HepG2 (cell line): ENCODE results near the gene PDIK1L. TPM values are rescaled to one million over a fixed set of nuclear protein-coding genes. Genes with fewer than 3 reads are reported as not detected.

ENCODE experiments used
- ARID3A ChIP-seq: IDR thresholded peaks from 2 replicates; pipeline ENCODE4 v1.6.1; 2012; ENCODE audit warnings: low read depth, low read length, improper control_type of control experiment
- ATF7 ChIP-seq, 2 experiments: fragments of 450-650 bp in 1 of 2; sonication (generic) in 1 of 2; formaldehyde crosslinking in 1 of 2; IDR thresholded peaks; 2 replicates each; pipeline versions ENCODE4 v1.4.0 to v1.6.1; 2016 to 2020; ENCODE audit warnings: antibody characterized with exemption in 1 of 2, mild to moderate bottlenecking in 1 of 2, missing genetic modification reagents in 1 of 2
- CTCF ChIP-seq: sonication (generic); formaldehyde crosslinking; IDR thresholded peaks from 2 replicates; pipeline ENCODE4 v1.5.0; 2020; ENCODE audit warnings: mild to moderate bottlenecking, missing genetic modification reagents, moderate library complexity
- FIP1L1 ChIP-seq: fragments of 200-400 bp; formaldehyde crosslinking; IDR thresholded peaks from 2 replicates; pipeline ENCODE4 v1.6.1; 2018; ENCODE audit warnings: low read depth, mild to moderate bottlenecking, low read length, moderate library complexity, borderline replicate concordance; ENCODE audit not compliant: insufficient read depth
- FOXP1 ChIP-seq, 2 experiments: fragments of 450-650 bp in 1 of 2; IDR thresholded peaks; 2 replicates each; pipeline ENCODE4 v1.6.1; 2017 to 2018; ENCODE audit warnings: antibody characterized with exemption in 1 of 2
- GATA4 ChIP-seq: sonication (generic); IDR thresholded peaks from 2 replicates; pipeline ENCODE4 v1.6.1; 2016; ENCODE audit warnings: antibody characterized with exemption, low read depth, borderline replicate concordance
- KDM1A ChIP-seq: IDR thresholded peaks from 2 replicates; pipeline ENCODE4 v1.6.1; 2016; ENCODE audit warnings: missing compliant biosample characterization
- MAZ ChIP-seq, 2 experiments: sonication (generic) in 1 of 2; formaldehyde crosslinking in 1 of 2; IDR thresholded peaks; 2 replicates each; pipeline versions ENCODE4 v1.5.0 to v1.6.1; 2012 to 2020; ENCODE audit warnings: low read depth in 2 of 2, mild to moderate bottlenecking in 2 of 2, borderline replicate concordance in 1 of 2, improper control_type of control experiment in 1 of 2, low read length in 1 of 2, missing genetic modification reagents in 1 of 2, moderate library complexity in 1 of 2
- NFKBIZ ChIP-seq: IDR thresholded peaks from 2 replicates; pipeline ENCODE4 v1.6.1; 2018; ENCODE audit warnings: missing genetic modification reagents, missing compliant biosample characterization
- REXO4 ChIP-seq: sonication (generic); formaldehyde crosslinking; IDR thresholded peaks from 2 replicates; pipeline ENCODE4 v1.8.0; 2022; ENCODE audit warnings: missing genetic modification reagents, mild to moderate bottlenecking, borderline replicate concordance
- SMAD1 ChIP-seq: sonication (generic); formaldehyde crosslinking; IDR thresholded peaks from 2 replicates; pipeline ENCODE4 v1.4.0; 2020; ENCODE audit warnings: missing genetic modification reagents, low read depth, mild to moderate bottlenecking, borderline replicate concordance
- SMC3 ChIP-seq: IDR thresholded peaks from 2 replicates; pipeline ENCODE4 v1.6.1; 2011; ENCODE audit warnings: low read length, improper control_type of control experiment
- ZBTB49 ChIP-seq: sonication (generic); formaldehyde crosslinking; IDR thresholded peaks from 2 replicates; pipeline ENCODE4 v1.4.0; 2020; ENCODE audit warnings: missing genetic modification reagents, borderline replicate concordance
- ZKSCAN1 ChIP-seq: fragments of 150-350 bp; IDR thresholded peaks from 2 replicates; pipeline ENCODE4 v1.6.1; 2014; ENCODE audit warnings: low read length
- ZNF224 ChIP-seq: sonication (generic); formaldehyde crosslinking; IDR thresholded peaks from 2 replicates; pipeline ENCODE4 v1.5.0; 2020; ENCODE audit warnings: mild to moderate bottlenecking, missing genetic modification reagents
- ZNF574 ChIP-seq: sonication (generic); formaldehyde crosslinking; IDR thresholded peaks from 2 replicates; pipeline ENCODE4 v1.4.0; 2020; ENCODE audit warnings: missing genetic modification reagents
- ZNF713 ChIP-seq: sonication (generic); formaldehyde crosslinking; IDR thresholded peaks from 2 replicates; pipeline ENCODE4 v1.4.0; 2020; ENCODE audit warnings: mild to moderate bottlenecking, missing genetic modification reagents
- ZNF839 ChIP-seq: sonication (generic); formaldehyde crosslinking; IDR thresholded peaks from 2 replicates; pipeline ENCODE4 v1.4.0; 2020; ENCODE audit warnings: missing genetic modification reagents, mild to moderate bottlenecking, borderline replicate concordance
- ZNF850 ChIP-seq: sonication (generic); formaldehyde crosslinking; conservative IDR thresholded peaks from 2 replicates; pipeline ENCODE4 v1.9.0; 2021; ENCODE audit warnings: mild to moderate bottlenecking, missing genetic modification reagents
- polyA plus RNA-seq, 8 experiments: library from polyadenylated mRNA; depleted of rRNA in 3 of 8; stranded (reverse) in 7 of 8; unstranded in 1 of 8; fragments of >200 nt; fragmentation: Illumina TruSeq in 4 of 8; extraction: Trizol in 4 of 8; gene quantifications; 2 replicates each; pipeline versions ENCODE4 v1.2.1 to v1.2.3, GENCODE V29; 2011 to 2016; ENCODE audit warnings: low read depth in 4 of 8, missing spikeins in 1 of 8, mixed read lengths in 1 of 8; ENCODE audit not compliant: insufficient read depth in 1 of 8
- total RNA-seq, 5 experiments: library from RNA; depleted of rRNA; stranded (reverse); fragments of >200 nt; fragmentation: Illumina TruSeq; extraction: Trizol; gene quantifications; 2 replicates each; pipeline ENCODE4 v1.2.3, GENCODE V29; 2016; ENCODE audit warnings: low read depth in 1 of 5

The PDIK1L gene
- total and polyA plus RNA-seq, 2 of the 13 experiments (the other 11 are each of a cell fraction or from before 2014, with no cell fraction given), result 1.9 to 4.6 TPM

GRCh38 chr1:26169669-26170471 is 58.2 kb downstream of the PDIK1L start, which contains the start of gene ZNF593 (continued):
- peak; percentile 90 for TF ChIP-seq ZNF574
- peak; percentile 56; the same call in 1 of the 2 replicates for TF ChIP-seq GATA4
- TF ChIP-seq KDM1A (CRISPR knock-in tag), result no peak
- peak; percentile 91 for TF ChIP-seq MAZ (IDR thresholded peaks at IDR 0.05; ENCODE audit: borderline replicate concordance, low read depth, low read length)
- TF ChIP-seq MAZ (CRISPR knock-in tag; IDR thresholded peaks at IDR 0.05; ENCODE audit: low read depth), result peak; percentile 97
- no peak for TF ChIP-seq FIP1L1
- no peak for TF ChIP-seq ZNF850 (CRISPR knock-in tag)
- TF ChIP-seq SMAD1 (CRISPR knock-in tag), result peak; percentile 96
- peak; percentile 78; the same call in 1 of the 2 replicates for TF ChIP-seq ZNF224 (CRISPR knock-in tag)
- no peak; the same call in 1 of the 2 replicates for TF ChIP-seq SMC3
- TF ChIP-seq NFKBIZ (CRISPR knock-in tag), result peak; percentile 73; the same call in 1 of the 2 replicates
- no peak for TF ChIP-seq ZBTB49 (CRISPR knock-in tag)
- no peak for TF ChIP-seq ZNF713 (CRISPR knock-in tag)
- no peak for TF ChIP-seq ZKSCAN1
- no peak for TF ChIP-seq ZNF839
- TF ChIP-seq CTCF (CRISPR knock-in tag), result peak; percentile 98
- no peak for TF ChIP-seq FOXP1 (IDR thresholded peaks at IDR 0.05)
- TF ChIP-seq FOXP1 (CRISPR knock-in tag; IDR thresholded peaks at IDR 0.05), result no peak
- no peak for TF ChIP-seq REXO4
- 0 out of 2 replicates have a peak, but pooled peaks have one; percentile 15 for TF ChIP-seq ARID3A
- peak; percentile 100 for TF ChIP-seq ATF7 (IDR thresholded peaks at IDR 0.05)
- TF ChIP-seq ATF7 (CRISPR knock-in tag; IDR thresholded peaks at IDR 0.05), result peak; percentile 99
